A549 treated with DMSO at 1 μM for 4 hours (cell line): ENCODE data around the gene AHSA1. TPM values are rescaled to one million over a fixed set of nuclear protein-coding genes. Genes with fewer than 3 reads are reported as not detected.

Experiments
- total RNA-seq: library from RNA; stranded (reverse); fragments of 200-300 nt; extraction: Qiagen RNA extraction; gene quantifications from 5 replicates; pipeline ENCODE4 v1.2.3, GENCODE V29; 2022; ENCODE audit warnings: low read depth

AHSA1 gene
- 256 to 286 TPM (median 280 TPM) in 5 replicates for total RNA-seq

DNA sequence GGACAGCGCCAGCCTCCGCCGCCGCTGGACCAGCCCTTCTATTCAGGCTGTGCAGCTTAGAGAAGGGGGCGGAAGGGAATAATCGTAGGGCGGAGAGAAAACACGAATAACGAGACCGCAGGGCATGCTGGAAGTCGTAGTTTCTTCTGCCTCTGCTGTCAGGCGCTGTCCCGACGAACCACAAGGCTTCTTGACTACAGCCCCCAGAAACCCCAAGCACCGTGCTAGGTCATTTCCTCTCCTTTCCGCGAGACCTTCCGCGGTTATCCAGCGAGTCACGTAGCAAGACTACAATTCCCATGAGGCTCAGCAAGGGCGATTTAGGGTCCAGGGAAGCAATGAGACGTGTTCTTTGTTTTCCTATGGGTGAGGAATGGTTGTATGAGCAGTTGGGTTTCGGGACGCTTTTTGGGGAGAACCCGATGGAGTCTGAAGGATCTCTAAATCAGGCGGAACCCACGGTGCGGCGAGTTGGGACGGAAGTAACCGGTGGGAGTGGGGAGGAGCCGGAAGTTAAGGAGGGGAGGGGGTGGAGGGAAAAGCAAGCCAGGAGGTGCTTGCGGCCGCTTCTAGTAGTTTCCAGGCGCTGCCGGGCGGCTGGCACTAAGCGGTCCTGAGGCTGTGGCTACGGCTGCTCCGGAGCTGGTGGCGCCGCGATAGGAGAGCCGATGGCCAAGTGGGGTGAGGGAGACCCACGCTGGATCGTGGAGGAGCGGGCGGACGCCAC lies at the start of gene AHSA1, which contains the start of gene VIPAS39:
Gene AHSA1 (plus strand): TSS at position 572 of the 727 bp plus-strand sequence. CDS start 97 bp downstream, at position 669.
Gene VIPAS39 (minus strand): TSS at position 80 of the 727 bp plus-strand sequence. CDS start 3,499 bp downstream, outside the sequence.

DNA sequence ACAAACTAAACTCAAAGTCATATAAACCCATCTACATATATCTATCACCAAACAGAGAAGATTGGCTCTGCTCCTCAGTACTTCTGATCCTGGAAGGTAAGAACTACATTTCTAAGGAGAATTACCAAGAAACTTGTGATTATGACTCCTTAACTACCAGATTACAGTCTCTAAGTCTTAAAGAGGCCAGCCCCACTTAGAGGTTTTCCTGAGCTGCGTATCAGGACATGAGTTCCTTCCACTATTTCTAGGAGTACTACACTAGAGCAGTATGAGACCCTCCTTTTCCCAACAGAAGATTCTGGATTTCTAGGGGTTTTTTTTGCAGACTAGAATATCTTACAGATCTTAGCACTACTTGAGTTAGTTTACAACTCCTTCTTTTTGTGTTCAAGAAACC lies 34.5 kb upstream of the AHSA1 start, which contains the start of gene NOXRED1:
Gene NOXRED1 (minus strand): TSS at position 101 of the 400 bp plus-strand sequence. CDS start 634 bp downstream, outside the sequence.

DNA sequence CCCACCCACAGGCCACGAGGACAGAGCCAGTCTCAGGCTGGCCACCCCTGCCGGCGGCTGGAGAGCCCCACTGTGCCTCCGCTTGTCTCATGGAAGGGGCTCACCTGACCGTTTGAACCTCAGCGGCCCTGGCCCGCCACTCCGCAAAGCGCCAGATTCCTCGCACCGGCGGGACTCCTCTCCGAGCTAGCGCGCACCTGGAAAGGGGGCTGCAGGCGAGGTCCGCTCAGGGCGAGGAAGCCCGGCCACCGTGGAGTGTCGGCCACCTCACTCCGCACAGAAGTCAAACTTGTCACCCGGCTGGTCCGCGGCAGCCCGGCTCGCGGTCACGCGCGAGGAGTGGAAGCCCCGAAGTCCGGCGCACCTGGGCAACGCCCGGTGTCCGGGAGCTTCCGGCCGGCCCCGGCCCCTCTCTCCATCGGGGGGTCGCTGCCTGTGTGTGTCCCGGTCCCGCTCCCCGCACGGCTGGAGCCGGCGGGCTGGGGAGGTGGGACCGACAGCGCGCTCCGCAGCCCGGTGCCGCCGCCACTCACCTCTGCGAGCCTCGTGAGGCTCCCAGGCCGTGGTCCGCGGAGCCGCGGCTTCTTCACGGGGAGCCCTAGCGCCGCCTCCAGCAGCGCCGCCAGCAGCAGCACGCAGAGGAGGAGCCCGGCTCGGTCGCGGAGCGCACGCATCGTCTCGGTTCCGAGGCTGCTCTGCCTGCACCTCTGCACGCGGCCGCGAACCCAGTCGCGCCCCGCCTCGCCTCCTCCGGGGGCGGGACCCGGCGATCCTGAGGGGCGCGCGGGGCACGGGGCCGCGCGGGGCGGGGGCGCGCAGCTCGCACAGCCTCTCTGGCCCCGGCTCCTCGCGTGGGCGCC lies 40.5 kb downstream of the AHSA1 start, which contains the start of gene ISM2:
Gene ISM2 (minus strand): TSS at position 697 of the 860 bp plus-strand sequence. CDS start 23 bp downstream, at position 674.

Other genes with a start within 250 kb of the AHSA1 start
- 0.08 TPM in 1 of 5 replicates, not detected in the others for gene NGB, start 186.9 kb upstream of the AHSA1 start, total RNA-seq
- gene POMT2, start 137.2 kb upstream of the AHSA1 start, total RNA-seq, result 25.3 to 38.3 TPM (median 35.7 TPM) in 5 replicates
- gene GSTZ1, start 137.1 kb upstream of the AHSA1 start, total RNA-seq, result 30.2 to 37.8 TPM (median 34.0 TPM) in 5 replicates
- 6.7 to 9.8 TPM (median 9.2 TPM) in 5 replicates for gene TMED8, start 81.0 kb upstream of the AHSA1 start, total RNA-seq
- gene SAMD15, start 80.7 kb upstream of the AHSA1 start, total RNA-seq, result 2.2 to 2.8 TPM (median 2.4 TPM) in 5 replicates
- gene NOXRED1, start 34.6 kb upstream of the AHSA1 start, total RNA-seq, result 0.07 to 0.14 TPM (median 0.13 TPM) in 3 of 5 replicates, not detected in the others
- 10.5 to 16.0 TPM (median 14.0 TPM) in 5 replicates for gene VIPAS39, start 492 bp upstream of the AHSA1 start, total RNA-seq
- 0.30 to 0.64 TPM (median 0.49 TPM) in 5 replicates for gene ISM2, start 40.7 kb downstream of the AHSA1 start, total RNA-seq
- 25.7 to 32.9 TPM (median 28.0 TPM) in 5 replicates for gene SPTLC2, start 158.5 kb downstream of the AHSA1 start, total RNA-seq
- 13.6 to 17.8 TPM (median 17.2 TPM) in 5 replicates for gene ALKBH1, start 249.9 kb downstream of the AHSA1 start, total RNA-seq